OCI-LY1 (cell line): ENCODE results near the gene DNAH1.

Experiments
- H2AFZ ChIP-seq: fragments of 200-600 bp; sonication (generic), shearing (Covaris generic); 2 replicates; pipeline ENCODE4 v1.6.0; 2014; ENCODE audit warnings: antibody characterized with exemption, mild to moderate bottlenecking, low read length
- H3F3A ChIP-seq: fragments of 200-600 bp; sonication (generic), shearing (Covaris generic); 2 replicates; pipeline ENCODE4 v1.6.0; 2014; ENCODE audit warnings: mild to moderate bottlenecking, antibody characterized with exemption, low read length, moderate library complexity; ENCODE audit not compliant: insufficient read depth
- H3K27ac ChIP-seq: fragments of 200-600 bp; sonication (generic); 2 replicates; pipeline ENCODE4 v1.5.1; 2014; ENCODE audit warnings: low read length, mixed run types, mild to moderate bottlenecking, low read depth; ENCODE audit not compliant: poor library complexity, severe bottlenecking
- H3K27me3 ChIP-seq: fragments of 200-600 bp; sonication (generic); 2 replicates; pipeline ENCODE4 v1.6.0; 2014; ENCODE audit warnings: antibody characterized with exemption, mild to moderate bottlenecking, low read length, moderate library complexity; ENCODE audit not compliant: insufficient read depth
- H3K36me3 ChIP-seq: fragments of 200-600 bp; sonication (generic); 2 replicates; pipeline ENCODE4 v1.6.1; 2014; ENCODE audit warnings: mild to moderate bottlenecking, antibody characterized with exemption, low read length, moderate library complexity, mixed read lengths; ENCODE audit not compliant: insufficient read depth
- H3K4me1 ChIP-seq: fragments of 200-600 bp; sonication (generic); 2 replicates; pipeline ENCODE4 v1.5.1; 2014; ENCODE audit warnings: mild to moderate bottlenecking, low read length, moderate library complexity; ENCODE audit not compliant: insufficient read depth, severe bottlenecking
- H3K4me2 ChIP-seq: fragments of 200-600 bp; sonication (generic), shearing (Covaris generic); 2 replicates; pipeline ENCODE4 v1.6.1; 2014; ENCODE audit warnings: low read length
- H3K4me3 ChIP-seq: fragments of 200-600 bp; sonication (generic); 2 replicates; pipeline ENCODE4 v1.5.1; 2014; ENCODE audit warnings: low read length, low read depth, mild to moderate bottlenecking, mixed read lengths; ENCODE audit not compliant: poor library complexity, severe bottlenecking
- H3K79me2 ChIP-seq: fragments of 200-600 bp; shearing (Covaris generic); 2 replicates; pipeline ENCODE4 v1.6.1; 2016; ENCODE audit warnings: mixed run types, low read length, mixed read lengths; ENCODE audit not compliant: insufficient read depth
- H3K9ac ChIP-seq: fragments of 200-600 bp; sonication (generic), shearing (Covaris generic); 2 replicates; pipeline ENCODE4 v1.6.1; 2014; ENCODE audit warnings: mild to moderate bottlenecking, low read length, mixed read lengths
- H3K9me2 ChIP-seq: fragments of 200-600 bp; sonication (generic), shearing (Covaris generic); 2 replicates; pipeline ENCODE4 v1.6.1; 2014; ENCODE audit warnings: low read depth, mild to moderate bottlenecking, low read length, mixed read lengths
- H3K9me3 ChIP-seq: fragments of 200-600 bp; shearing (Covaris generic); 2 replicates; pipeline ENCODE4 v1.6.1; 2014; ENCODE audit warnings: low read length, mixed read lengths
- H4K20me1 ChIP-seq: fragments of 200-600 bp; sonication (generic), shearing (Covaris generic); 2 replicates; pipeline ENCODE4 v1.6.0; 2016; ENCODE audit warnings: mild to moderate bottlenecking, low read length; ENCODE audit not compliant: insufficient read depth
- CTCF ChIP-seq: fragments of 200-600 bp; sonication (generic), shearing (Covaris generic); IDR thresholded peaks from 2 replicates; pipeline ENCODE4 v1.5.1; 2017; ENCODE audit warnings: mild to moderate bottlenecking, antibody characterized with exemption, low read length, moderate library complexity, mixed read lengths
- EZH2 ChIP-seq: fragments of 200-600 bp; sonication (generic), shearing (Covaris generic); IDR thresholded peaks from 2 replicates; pipeline ENCODE4 v1.8.0; 2017; ENCODE audit warnings: borderline replicate concordance, mixed run types, mild to moderate bottlenecking, antibody characterized with exemption, low read length, moderate library complexity, mixed read lengths

The DNAH1 gene

DNA sequence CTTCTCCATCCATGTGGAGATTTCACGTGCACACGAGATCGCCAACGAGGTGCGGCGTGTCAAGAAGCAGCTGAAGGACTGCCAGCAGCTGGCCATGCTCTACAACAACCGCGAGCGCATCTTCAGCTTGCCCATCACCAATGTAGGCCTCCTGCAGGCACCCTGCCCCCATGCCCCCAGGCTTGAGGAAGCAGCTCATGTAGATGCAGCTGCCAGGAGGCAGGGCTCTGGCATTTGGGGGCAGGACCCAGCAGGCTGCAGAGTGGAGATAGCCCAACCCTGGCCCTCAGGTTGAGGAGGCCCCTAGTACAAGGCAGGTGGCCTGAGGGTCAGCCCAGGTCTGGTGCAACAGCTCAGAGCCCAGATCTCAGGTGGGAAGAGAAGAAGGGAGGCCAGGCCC, 36.4 kb downstream of the DNAH1 start:
- TF ChIP-seq EZH2, result no peak
- TF ChIP-seq CTCF, result no peak
- Histone ChIP-seq H3K4me1 (no peaks in the 10 kb centered on the region), H3K9me2 (no peaks in the 10 kb centered on the region), H3K36me3 (no peaks in the 10 kb centered on the region), H2AFZ (no peak overlapping the region), H3K27ac (no peak overlapping the region), H3K9me3 (no peaks in the 10 kb centered on the region), H3K27me3 (no peaks in the 10 kb centered on the region), H3K4me2 (no peak overlapping the region), H4K20me1 (no peaks in the 10 kb centered on the region), H3F3A (no peaks in the 10 kb centered on the region), H3K9ac (no peak overlapping the region), H3K79me2 (no peaks in the 10 kb centered on the region), H3K4me3 (no peak overlapping the region)

DNA sequence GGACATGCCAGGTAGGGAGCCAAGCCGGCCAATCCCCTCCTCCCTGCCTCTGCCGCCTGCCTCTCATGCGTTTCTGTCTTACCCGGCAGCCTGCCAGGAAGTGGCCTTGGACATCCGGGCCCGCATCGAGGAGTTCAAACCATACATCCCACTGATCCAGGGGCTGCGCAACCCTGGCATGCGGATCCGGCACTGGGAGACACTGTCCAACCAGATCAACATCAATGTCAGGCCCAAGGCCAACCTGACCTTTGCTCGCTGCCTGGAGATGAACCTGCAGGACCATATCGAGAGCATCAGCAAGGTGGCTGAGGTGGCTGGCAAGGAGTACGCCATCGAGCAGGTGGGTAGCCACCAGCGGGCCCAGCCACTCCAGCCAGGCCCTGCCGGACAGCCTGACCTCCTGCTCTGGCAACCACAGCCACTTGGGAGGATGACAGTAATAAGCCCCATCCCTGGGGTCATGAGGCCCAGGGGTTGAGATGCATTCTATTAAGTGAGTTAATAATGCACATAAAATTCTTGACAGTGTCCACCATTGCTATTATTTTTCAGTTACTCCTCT, 37.3 kb downstream of the DNAH1 start:
- Histone ChIP-seq H3K9ac (no peak overlapping the region), H3K27ac (no peak overlapping the region), H2AFZ (no peak overlapping the region), H3K9me3 (no peaks in the 10 kb centered on the region), H3K9me2 (no peaks in the 10 kb centered on the region), H3K4me3 (no peak overlapping the region), H4K20me1 (no peaks in the 10 kb centered on the region), H3K27me3 (no peaks in the 10 kb centered on the region), H3K36me3 (no peaks in the 10 kb centered on the region), H3K4me2 (no peak overlapping the region), H3K4me1 (no peaks in the 10 kb centered on the region), H3K79me2 (no peaks in the 10 kb centered on the region), H3F3A (no peaks in the 10 kb centered on the region)
- TF ChIP-seq CTCF (no peak), EZH2 (no peak)

DNA sequence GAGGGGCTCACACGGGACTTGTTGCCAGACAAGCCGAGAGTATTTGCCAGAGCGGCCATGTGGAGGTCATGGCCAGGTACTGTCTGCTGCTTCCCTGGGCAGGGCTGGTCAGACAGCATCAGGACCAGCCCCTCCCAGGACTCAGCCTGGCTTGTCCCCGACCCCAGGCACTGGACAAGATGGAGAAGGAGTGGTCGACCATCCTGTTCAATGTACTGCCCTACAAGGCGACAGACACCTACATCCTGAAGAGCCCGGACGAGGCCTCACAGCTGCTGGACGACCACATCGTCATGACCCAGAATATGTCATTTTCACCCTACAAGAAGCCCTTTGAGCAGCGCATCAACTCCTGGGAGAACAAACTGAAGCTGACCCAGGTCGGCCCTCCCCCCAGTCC, 38.6 kb downstream of the DNAH1 start:
- H4K20me1 ChIP-seq, result no peaks in the 10 kb centered on the region
- no peaks in the 10 kb centered on the region for H3K9me3 ChIP-seq
- H3K4me2 ChIP-seq, result no peak overlapping the region
- no peaks in the 10 kb centered on the region for H3K4me1 ChIP-seq
- H3K9me2 ChIP-seq, result no peaks in the 10 kb centered on the region
- H3K27ac ChIP-seq, result no peak overlapping the region
- H3K4me3 ChIP-seq, result no peak overlapping the region
- H3K27me3 ChIP-seq, result no peaks in the 10 kb centered on the region
- H3F3A ChIP-seq, result no peaks in the 10 kb centered on the region
- no peaks in the 10 kb centered on the region for H3K36me3 ChIP-seq
- H2AFZ ChIP-seq, result no peak overlapping the region
- TF ChIP-seq CTCF, result no peak
- TF ChIP-seq EZH2, result no peak
- no peak overlapping the region for H3K9ac ChIP-seq
- H3K79me2 ChIP-seq, result no peaks in the 10 kb centered on the region
